HG03520 (cell line): ENCODE measurements around the gene GALNT11.

ENCODE experiments used
- ATAC-seq: cut with Tn5 transposase; IDR thresholded peaks from one replicate; pipeline ENCODE4 v1.9.1; 2021; ENCODE audit warnings: mild to moderate bottlenecking, moderate library complexity; ENCODE audit not compliant: unreplicated experiment

GALNT11 gene

GRCh38 chr7:152144557-152145245 lies 119.2 kb downstream of the GALNT11 start:
- no peak for ATAC-seq

GRCh38 chr7:152145853-152146466 lies 120.5 kb downstream of the GALNT11 start:
- ATAC-seq, result no peak

GRCh38 chr7:152148706-152149105 lies 123.2 kb downstream of the GALNT11 start:
- ATAC-seq, result no peak

GRCh38 chr7:152149363-152149762 lies 123.9 kb downstream of the GALNT11 start:
- no peak for ATAC-seq

GRCh38 chr7:152152267-152152666 lies 126.8 kb downstream of the GALNT11 start:
- ATAC-seq, result no peak

GRCh38 chr7:152158801-152159587 lies 133.5 kb downstream of the GALNT11 start:
- peak; percentile 82 for ATAC-seq

GRCh38 chr7:152161171-152161570 lies 135.7 kb downstream of the GALNT11 start:
- ATAC-seq, result no peak

- ATAC-seq, result no peak
Measured at GRCh38 chr7:152162287-152162686, 136.8 kb downstream of the GALNT11 start.
